NB4 (cell line): Measurements from ENCODE around the gene MAST4.
A peak's percentile ranks its signal among the peaks of the same experiment; 100 is the strongest.

Source experiments
- DNase-seq: peaks from one replicate; pipeline ENCODE4 v3.0.0; 2010; ENCODE audit warnings: low read depth
- H3K4me3 ChIP-seq: one replicate; pipeline ENCODE4 v1.5.1; 2011; ENCODE audit warnings: mild to moderate bottlenecking, low read depth, low read length, moderate library complexity
- MAX ChIP-seq: IDR thresholded peaks from 2 replicates; pipeline ENCODE4 v1.6.1; 2011; ENCODE audit warnings: low read depth, low read length
- MYC ChIP-seq: IDR thresholded peaks from 2 replicates; pipeline ENCODE4 v1.6.1; 2011; ENCODE audit warnings: low read depth, low read length
- POLR2A ChIP-seq: IDR thresholded peaks from 2 replicates; pipeline ENCODE4 v1.6.1; 2011; ENCODE audit warnings: mild to moderate bottlenecking; ENCODE audit not compliant: insufficient read length; ENCODE audit errors: extremely low read depth
- TF ChIP-seq, protein P1 (sequence below): IDR thresholded peaks from one replicate; pipeline ENCODE4 v1.5.1; 2012; ENCODE audit warnings: low read depth, low read length

MAST4 gene

GRCh38 chr5:67202828-67203227, 606.6 kb downstream of the MAST4 start:
- peak; percentile 88 for DNase-seq
- TF ChIP-seq MYC: 0 out of 2 replicates have a peak, but pooled peaks have one; percentile 47
- no peak for TF ChIP-seq POLR2A
- 0 out of 2 replicates have a peak, but pooled peaks have one; percentile 38 for TF ChIP-seq MAX
- no peak overlapping the region for H3K4me3 ChIP-seq

GRCh38 chr5:67203701-67204074, 607.5 kb downstream of the MAST4 start:
- no peak for DNase-seq
- no peak overlapping the region for H3K4me3 ChIP-seq
- no peak for TF ChIP-seq MYC
- TF ChIP-seq, protein P1, sequence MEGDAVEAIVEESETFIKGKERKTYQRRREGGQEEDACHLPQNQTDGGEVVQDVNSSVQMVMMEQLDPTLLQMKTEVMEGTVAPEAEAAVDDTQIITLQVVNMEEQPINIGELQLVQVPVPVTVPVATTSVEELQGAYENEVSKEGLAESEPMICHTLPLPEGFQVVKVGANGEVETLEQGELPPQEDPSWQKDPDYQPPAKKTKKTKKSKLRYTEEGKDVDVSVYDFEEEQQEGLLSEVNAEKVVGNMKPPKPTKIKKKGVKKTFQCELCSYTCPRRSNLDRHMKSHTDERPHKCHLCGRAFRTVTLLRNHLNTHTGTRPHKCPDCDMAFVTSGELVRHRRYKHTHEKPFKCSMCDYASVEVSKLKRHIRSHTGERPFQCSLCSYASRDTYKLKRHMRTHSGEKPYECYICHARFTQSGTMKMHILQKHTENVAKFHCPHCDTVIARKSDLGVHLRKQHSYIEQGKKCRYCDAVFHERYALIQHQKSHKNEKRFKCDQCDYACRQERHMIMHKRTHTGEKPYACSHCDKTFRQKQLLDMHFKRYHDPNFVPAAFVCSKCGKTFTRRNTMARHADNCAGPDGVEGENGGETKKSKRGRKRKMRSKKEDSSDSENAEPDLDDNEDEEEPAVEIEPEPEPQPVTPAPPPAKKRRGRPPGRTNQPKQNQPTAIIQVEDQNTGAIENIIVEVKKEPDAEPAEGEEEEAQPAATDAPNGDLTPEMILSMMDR: no peak
- TF ChIP-seq POLR2A: no peak

GRCh38 chr5:67204821-67205220, 608.6 kb downstream of the MAST4 start:
- DNase-seq: no peak
- no peak overlapping the region for H3K4me3 ChIP-seq
- TF ChIP-seq POLR2A (no peak), MAX (no peak), MYC (no peak)
- TF ChIP-seq, protein P1: no peak

- no peak for DNase-seq
- no peak overlapping the region for H3K4me3 ChIP-seq
- no peak for TF ChIP-seq MAX
- TF ChIP-seq, protein P1: no peak
- TF ChIP-seq MYC: no peak
- TF ChIP-seq POLR2A: no peak
Measured at GRCh38 chr5:67205981-67206380, 609.8 kb downstream of the MAST4 start.

DNA sequence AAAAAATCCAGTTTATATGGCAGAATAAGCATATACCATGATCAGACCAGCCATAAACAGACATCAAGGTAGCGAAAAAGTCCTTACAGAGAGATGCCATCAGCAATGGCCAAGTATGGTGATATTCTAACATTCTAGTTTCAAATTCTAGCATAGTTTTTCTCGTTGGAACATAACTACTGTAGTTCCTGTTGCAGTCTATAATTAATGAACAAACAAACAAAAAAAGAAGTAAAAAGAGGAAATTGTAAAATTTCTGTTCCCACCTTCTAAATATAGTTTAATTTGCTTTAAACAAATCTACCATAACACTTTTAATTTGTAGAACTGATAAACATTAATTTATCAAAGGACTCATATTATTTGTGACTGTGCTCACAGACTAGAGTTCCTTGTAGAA, 610.3 kb downstream of the MAST4 start:
- TF ChIP-seq POLR2A (no peak), MAX (no peak), MYC (no peak)
- TF ChIP-seq, protein P1: no peak
- H3K4me3 ChIP-seq: no peak overlapping the region
- DNase-seq: no peak

DNA sequence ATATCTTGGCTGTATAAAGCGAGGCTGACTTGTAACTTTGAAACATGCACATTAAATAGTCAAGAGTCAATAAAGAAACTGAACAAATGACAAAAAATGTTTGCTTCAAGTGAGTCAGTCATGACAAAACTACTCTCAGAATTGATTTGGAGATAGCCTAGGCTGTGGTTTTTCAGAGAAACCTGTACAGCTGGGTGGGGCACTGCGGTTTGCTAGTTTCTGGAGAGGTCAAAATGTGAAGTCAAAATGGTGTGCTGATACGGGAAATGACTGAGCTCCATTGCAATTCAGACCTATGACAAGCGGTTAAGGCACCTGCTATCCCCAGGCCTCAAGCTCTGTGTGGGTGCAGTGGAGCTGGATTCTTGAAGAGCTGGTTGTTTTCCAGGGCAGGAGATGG, 610.7 kb downstream of the MAST4 start:
- H3K4me3 ChIP-seq: no peak overlapping the region

More for the DNA sequence above, 610.7 kb downstream of the MAST4 start:
- TF ChIP-seq, protein P1: no peak
- TF ChIP-seq MAX: no peak
- no peak for TF ChIP-seq MYC
- no peak for TF ChIP-seq POLR2A
- peak; percentile 87 for DNase-seq
